T-helper 1 cell treated with Interleukin-12 subunit alpha and Interleukin-12 subunit beta and Interleukin-4 antibody, amounts not matched to agents 30 μg/mL and 1 μg/mL, for 36 hours (primary cell): ENCODE measurements around the gene RANBP9.

ENCODE experiments used
- H3K27ac Mint-ChIP-seq: one replicate; pipeline ENCODE4 v1.8.0; 2021; ENCODE audit warnings: mild to moderate bottlenecking, mixed read lengths
- H3K27me3 Mint-ChIP-seq: one replicate; pipeline ENCODE4 v1.8.0; 2021; ENCODE audit warnings: low read depth, mixed read lengths
- H3K36me3 Mint-ChIP-seq: one replicate; pipeline ENCODE4 v1.8.0; 2021; ENCODE audit warnings: low read depth, mixed read lengths
- H3K4me1 Mint-ChIP-seq: one replicate; pipeline ENCODE4 v1.8.0; 2021; ENCODE audit warnings: low read depth, mixed read lengths
- H3K4me3 Mint-ChIP-seq: one replicate; pipeline ENCODE4 v1.8.0; 2021; ENCODE audit warnings: mild to moderate bottlenecking, moderate library complexity, mixed read lengths
- H3K9me3 Mint-ChIP-seq: one replicate; pipeline ENCODE4 v1.8.0; 2021; ENCODE audit warnings: mixed read lengths

The RANBP9 gene

DNA sequence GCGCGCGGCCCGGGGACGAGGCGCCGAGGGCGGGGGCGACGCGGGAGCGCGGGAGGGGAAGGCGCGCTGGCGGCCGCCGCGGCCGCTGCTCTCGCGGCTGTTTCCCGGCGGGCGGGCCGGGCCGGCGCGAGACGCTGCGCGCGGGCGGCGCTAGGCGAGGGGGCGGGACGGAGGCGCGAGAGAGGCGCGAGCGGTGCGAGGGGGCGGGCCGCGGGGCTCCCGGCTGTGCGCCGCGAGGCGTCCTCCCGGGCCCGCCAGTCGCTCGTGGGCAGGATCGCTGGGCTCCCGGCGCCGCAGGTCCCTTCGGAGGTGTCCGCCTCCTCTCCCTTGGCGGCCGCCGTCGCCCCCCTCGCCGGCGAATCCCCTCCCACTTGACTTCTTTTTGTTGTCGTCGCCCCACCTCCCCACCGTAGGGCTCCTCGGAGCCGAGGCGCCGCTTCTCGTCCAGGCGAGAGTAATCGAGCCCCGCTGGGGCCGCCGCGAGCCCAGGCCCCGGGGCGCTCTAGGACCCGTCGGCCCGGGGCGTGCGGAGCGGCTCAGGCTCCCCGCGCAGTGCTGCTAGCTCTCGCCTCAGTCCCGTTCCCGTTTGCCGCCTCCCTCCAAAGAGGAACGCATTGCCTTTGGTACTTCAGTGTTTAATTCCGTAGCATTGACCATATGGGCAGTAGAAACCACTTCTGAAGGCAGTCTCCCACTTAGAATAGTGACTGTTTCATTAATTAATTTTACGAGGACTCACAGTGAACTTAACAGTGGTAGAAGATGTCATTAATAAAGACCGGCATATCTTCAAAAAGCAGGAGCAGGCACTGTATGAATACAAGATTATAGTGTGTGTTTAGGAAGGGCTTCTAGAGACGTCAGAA lies at the start of gene RANBP9:
RANBP9 (minus strand) TSS at position 103 of the 866 bp plus-strand sequence. CDS start 330 bp downstream, outside the sequence.
- Mint-ChIP-seq H3K4me3 (peak within 1 kb of the TSS; percentile 98), H3K27ac (peak within 1 kb of the TSS; percentile 98), H3K27me3 (no peaks in the 10 kb centered on the region), H3K9me3 (peaks cover 9% of the 10 kb centered on the region), H3K4me1 (peaks cover 48% of the 10 kb centered on the region), H3K36me3 (peaks cover 6% of the 10 kb centered on the region)

GRCh38 chr6:13760307-13761304 lies 49.0 kb upstream of the RANBP9 start:
- H3K36me3 Mint-ChIP-seq = peaks cover 2% of the 10 kb centered on the region

DNA sequence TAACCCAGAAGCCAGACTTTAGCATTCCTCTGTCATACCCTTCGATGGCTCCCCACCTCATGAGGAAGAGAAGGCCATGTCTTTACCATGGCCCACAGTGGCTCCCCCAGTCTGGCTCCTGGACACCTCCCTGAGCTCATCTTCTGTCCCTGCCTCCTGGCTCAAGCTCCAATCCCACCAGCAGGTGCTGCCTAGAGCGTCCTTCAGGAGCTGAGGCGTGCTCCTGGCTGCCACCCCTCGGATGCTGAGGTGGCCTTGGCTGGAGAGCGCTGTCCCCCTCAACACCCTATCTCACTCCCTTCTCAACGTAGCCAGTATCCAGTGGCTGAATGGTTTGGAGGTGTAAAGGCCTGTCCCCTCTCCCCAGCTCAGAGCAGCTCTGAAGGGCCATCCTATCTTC lies 47.4 kb upstream of the RANBP9 start:
- Mint-ChIP-seq H3K27me3 (no peaks in the 10 kb centered on the region), H3K27ac (peak overlapping the region; percentile 18), H3K4me3 (no peak overlapping the region), H3K36me3 (peaks cover 2% of the 10 kb centered on the region), H3K9me3 (no peaks in the 10 kb centered on the region), H3K4me1 (peaks cover 28% of the 10 kb centered on the region)

More at GRCh38 chr6:13760307-13761304, 49.0 kb upstream of the RANBP9 start:
- no peak overlapping the region for H3K4me3 Mint-ChIP-seq
- no peaks in the 10 kb centered on the region for H3K9me3 Mint-ChIP-seq
- H3K4me1 Mint-ChIP-seq = peaks cover 32% of the 10 kb centered on the region
- H3K27ac Mint-ChIP-seq = no peak overlapping the region
- no peaks in the 10 kb centered on the region for H3K27me3 Mint-ChIP-seq

DNA sequence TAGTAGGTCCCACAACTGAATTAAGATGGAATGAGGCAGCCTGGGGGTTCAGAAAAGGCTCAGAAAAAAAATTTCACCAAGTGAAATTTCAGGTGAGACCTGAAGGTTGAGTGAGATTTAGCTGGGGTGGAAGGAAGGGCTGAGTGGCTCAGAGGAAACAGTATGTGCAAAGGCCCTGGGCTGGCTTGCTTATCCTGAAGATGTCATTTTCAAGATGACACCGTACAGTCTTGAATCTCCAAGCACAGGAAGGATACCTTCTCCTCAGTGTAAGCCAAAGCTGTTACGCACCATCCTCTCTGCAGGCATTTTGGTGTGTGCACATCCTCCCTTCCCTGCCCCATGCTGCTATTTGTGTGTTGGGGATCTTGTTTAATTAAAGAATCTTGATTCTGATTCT lies 43.0 kb upstream of the RANBP9 start:
- H3K9me3 Mint-ChIP-seq = no peaks in the 10 kb centered on the region
- H3K27ac Mint-ChIP-seq = no peak overlapping the region
- no peak overlapping the region for H3K4me3 Mint-ChIP-seq
- H3K4me1 Mint-ChIP-seq = peaks cover 3% of the 10 kb centered on the region
- H3K36me3 Mint-ChIP-seq = no peaks in the 10 kb centered on the region
- no peaks in the 10 kb centered on the region for H3K27me3 Mint-ChIP-seq

GRCh38 chr6:13743736-13744127 lies 32.1 kb upstream of the RANBP9 start:
- no peaks in the 10 kb centered on the region for H3K4me1 Mint-ChIP-seq

DNA sequence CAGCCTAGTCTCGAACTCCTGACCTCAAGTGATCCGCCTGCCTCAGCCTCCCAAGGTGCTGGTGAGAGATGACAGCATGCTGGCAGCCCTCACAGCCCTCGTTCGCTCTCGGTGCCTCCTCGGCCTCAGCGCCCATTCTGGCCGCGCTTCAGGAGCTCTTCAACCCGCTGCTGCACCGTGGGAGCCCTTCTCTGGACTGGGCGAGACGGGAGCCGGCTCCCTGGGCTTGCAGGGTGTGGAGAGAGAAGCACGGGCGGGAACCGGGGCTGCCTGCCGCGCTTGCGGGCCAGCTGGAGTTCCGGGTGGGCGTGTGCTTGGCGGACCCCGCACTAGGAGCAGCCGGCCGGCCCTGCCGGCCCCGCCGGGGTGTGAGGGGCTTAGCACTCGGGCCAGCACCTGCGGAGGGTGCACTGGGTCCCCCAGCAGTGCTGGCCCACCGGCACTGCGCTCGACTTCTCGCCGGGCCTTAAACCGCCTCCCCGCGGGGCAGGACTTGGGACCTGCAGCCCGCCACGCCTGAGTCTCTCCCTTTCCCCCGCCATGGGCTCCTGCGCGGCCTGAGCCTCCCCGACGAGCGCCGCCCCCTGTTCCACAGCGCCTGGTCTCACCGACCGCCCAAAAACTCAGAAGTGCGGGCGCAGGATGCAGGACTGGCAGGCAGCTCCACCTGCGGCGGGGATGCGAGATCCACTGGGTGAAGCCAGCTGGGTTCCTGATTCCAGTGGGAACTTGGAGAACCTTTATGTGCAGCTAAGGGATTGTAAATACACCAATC lies 31.5 kb upstream of the RANBP9 start:
- Mint-ChIP-seq H3K36me3 (peaks cover 3% of the 10 kb centered on the region), H3K27me3 (no peaks in the 10 kb centered on the region), H3K4me3 (peak overlapping the region; percentile 14), H3K9me3 (peaks cover 12% of the 10 kb centered on the region), H3K4me1 (no peaks in the 10 kb centered on the region), H3K27ac (no peak overlapping the region)

More at GRCh38 chr6:13743736-13744127, 32.1 kb upstream of the RANBP9 start:
- H3K27ac Mint-ChIP-seq = no peak overlapping the region
- H3K9me3 Mint-ChIP-seq = peaks cover 12% of the 10 kb centered on the region
- H3K36me3 Mint-ChIP-seq = peaks cover 3% of the 10 kb centered on the region
- H3K4me3 Mint-ChIP-seq = no peak overlapping the region
- no peaks in the 10 kb centered on the region for H3K27me3 Mint-ChIP-seq

GRCh38 chr6:13741365-13741764 lies 29.7 kb upstream of the RANBP9 start:
- Mint-ChIP-seq H3K27me3 (no peaks in the 10 kb centered on the region), H3K4me1 (no peaks in the 10 kb centered on the region), H3K27ac (no peak overlapping the region), H3K9me3 (peaks cover 9% of the 10 kb centered on the region), H3K36me3 (peaks cover 3% of the 10 kb centered on the region), H3K4me3 (no peak overlapping the region)

GRCh38 chr6:13735031-13735430 lies 23.4 kb upstream of the RANBP9 start:
- H3K27ac Mint-ChIP-seq = no peak overlapping the region
- H3K36me3 Mint-ChIP-seq = no peaks in the 10 kb centered on the region
- H3K4me3 Mint-ChIP-seq = no peak overlapping the region
- no peaks in the 10 kb centered on the region for H3K4me1 Mint-ChIP-seq
- peaks cover 9% of the 10 kb centered on the region for H3K27me3 Mint-ChIP-seq
- H3K9me3 Mint-ChIP-seq = no peaks in the 10 kb centered on the region

DNA sequence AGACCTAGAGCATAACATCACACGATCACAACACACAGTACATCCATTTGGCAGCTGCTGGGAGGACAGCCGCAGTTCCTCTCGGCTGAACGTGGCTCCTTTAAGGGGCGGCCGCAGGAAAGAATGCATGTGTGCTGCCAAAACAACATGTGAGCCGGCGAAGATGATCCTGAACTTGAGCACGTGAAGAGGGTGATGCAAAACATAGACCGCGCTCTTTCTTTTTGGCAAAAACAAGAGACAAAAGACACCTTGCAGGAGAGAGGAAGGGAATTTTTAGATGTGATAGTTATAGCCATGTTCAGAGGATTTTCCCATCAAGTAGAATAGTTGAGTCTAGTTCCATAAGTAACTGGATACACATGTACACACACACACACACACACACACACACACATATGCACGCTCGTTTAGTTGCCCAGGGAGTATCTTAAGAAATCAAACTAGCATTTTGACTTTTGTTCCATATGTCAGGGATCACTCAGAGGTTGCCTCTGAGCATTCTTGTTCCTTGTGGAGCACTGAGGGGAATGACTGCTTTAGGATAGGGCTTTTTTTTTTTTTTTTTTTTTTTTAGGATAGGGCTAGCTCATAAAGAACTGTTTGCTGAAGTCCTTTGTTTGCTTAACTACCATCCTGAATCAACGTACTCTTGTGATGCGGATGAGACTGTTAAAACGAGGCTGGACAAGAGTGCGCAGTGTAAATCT lies 21.7 kb upstream of the RANBP9 start:
- no peak overlapping the region for H3K4me3 Mint-ChIP-seq
- no peaks in the 10 kb centered on the region for H3K36me3 Mint-ChIP-seq
- no peaks in the 10 kb centered on the region for H3K9me3 Mint-ChIP-seq
- no peak overlapping the region for H3K27ac Mint-ChIP-seq
- H3K27me3 Mint-ChIP-seq = peaks cover 9% of the 10 kb centered on the region
- no peaks in the 10 kb centered on the region for H3K4me1 Mint-ChIP-seq

DNA sequence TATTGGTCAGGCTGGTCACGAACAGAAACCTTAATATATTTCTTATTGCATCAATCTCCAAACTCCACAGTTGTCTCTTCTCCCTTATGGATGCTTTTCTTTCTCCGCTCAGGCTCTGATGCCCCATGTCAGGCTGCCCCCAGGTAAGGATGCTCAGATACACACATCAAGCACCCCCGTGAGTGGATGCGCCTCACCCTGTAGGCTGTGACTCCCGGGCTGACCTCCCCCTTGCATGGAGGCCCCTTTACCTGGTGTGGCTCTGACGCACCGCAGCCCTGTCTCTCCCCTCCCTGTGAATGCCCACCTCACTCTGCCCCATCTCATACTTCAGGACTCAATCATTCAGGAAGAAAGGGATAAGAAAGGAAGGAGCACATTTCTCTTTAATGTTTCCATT lies 19.1 kb upstream of the RANBP9 start:
- Mint-ChIP-seq H3K36me3 (no peaks in the 10 kb centered on the region), H3K4me1 (peaks cover 2% of the 10 kb centered on the region), H3K4me3 (no peak overlapping the region), H3K27ac (no peak overlapping the region), H3K27me3 (peaks cover 9% of the 10 kb centered on the region), H3K9me3 (no peaks in the 10 kb centered on the region)

- H3K4me3 Mint-ChIP-seq = no peak overlapping the region
- peaks cover 9% of the 10 kb centered on the region for H3K27me3 Mint-ChIP-seq
- H3K9me3 Mint-ChIP-seq = no peaks in the 10 kb centered on the region
- H3K4me1 Mint-ChIP-seq = peaks cover 8% of the 10 kb centered on the region
- H3K36me3 Mint-ChIP-seq = no peaks in the 10 kb centered on the region
- H3K27ac Mint-ChIP-seq = no peak overlapping the region
Observed at GRCh38 chr6:13729891-13730290, 18.3 kb upstream of the RANBP9 start.

DNA sequence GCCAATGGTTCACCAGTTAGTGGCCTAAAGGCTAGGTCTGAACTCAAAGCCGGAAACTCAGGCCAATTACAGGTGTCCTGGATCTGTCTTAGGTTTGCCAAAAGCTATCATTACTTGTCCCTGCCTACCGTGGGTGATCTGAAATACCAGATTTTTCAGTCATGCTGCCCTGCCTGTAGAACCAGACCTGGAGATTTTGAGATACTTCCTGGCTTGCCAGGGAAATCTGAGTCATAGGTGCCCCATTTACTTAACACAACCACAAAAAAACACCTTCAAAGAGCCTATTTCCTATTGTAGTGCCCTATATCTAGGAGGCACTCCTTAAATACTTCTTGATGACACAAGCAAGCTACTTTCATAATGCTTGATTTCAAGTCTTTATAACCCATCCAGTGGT lies 13.9 kb upstream of the RANBP9 start:
- Mint-ChIP-seq H3K36me3 (no peaks in the 10 kb centered on the region), H3K4me3 (no peak overlapping the region), H3K27ac (no peak overlapping the region), H3K4me1 (peaks cover 12% of the 10 kb centered on the region), H3K27me3 (no peaks in the 10 kb centered on the region), H3K9me3 (no peaks in the 10 kb centered on the region)

- Mint-ChIP-seq H3K27me3 (no peaks in the 10 kb centered on the region), H3K9me3 (no peaks in the 10 kb centered on the region), H3K27ac (no peak overlapping the region), H3K4me1 (peaks cover 12% of the 10 kb centered on the region), H3K4me3 (no peak overlapping the region), H3K36me3 (no peaks in the 10 kb centered on the region)
Observed at GRCh38 chr6:13725052-13725451, 13.4 kb upstream of the RANBP9 start.
